ENCODE measurements around the gene CAMK1D. TPM values are rescaled to one million over a fixed set of nuclear protein-coding genes. Genes with fewer than 3 reads are reported as not detected.
A peak's percentile ranks its signal among the peaks of the same experiment; 100 is the strongest.
"Not testable (repeated sequence)": the region's sequence is repeated elsewhere in the genome, so short reads cannot be mapped to it uniquely, and the experiment has no call there.

The CAMK1D gene
- total RNA-seq, 1 donor from 2014 or later, result 10.9 TPM

GRCh38 chr10:12431151-12432101, 82.1 kb downstream of the CAMK1D start:
- DNase-seq, result peak; percentile 53

- DNase-seq, result no peak
Measured at GRCh38 chr10:12432402-12433189, 83.2 kb downstream of the CAMK1D start.

GRCh38 chr10:12434277-12434676, 84.9 kb downstream of the CAMK1D start:
- DNase-seq, result no peak

GRCh38 chr10:12434677-12435076, 85.3 kb downstream of the CAMK1D start:
- not testable (repeated sequence) for DNase-seq

- no peak for DNase-seq
Measured at GRCh38 chr10:12435348-12435747, 86.0 kb downstream of the CAMK1D start.

- no peak for DNase-seq
Measured at GRCh38 chr10:12438919-12439692, 89.8 kb downstream of the CAMK1D start.

GRCh38 chr10:12439767-12440166, 90.4 kb downstream of the CAMK1D start:
- DNase-seq, result not testable (repeated sequence)

- no peak for DNase-seq
Measured at GRCh38 chr10:12443026-12443425, 93.7 kb downstream of the CAMK1D start.

GRCh38 chr10:12444981-12445700, 95.8 kb downstream of the CAMK1D start:
- DNase-seq, result no peak

- no peak for DNase-seq
Measured at GRCh38 chr10:12445701-12446334, 96.5 kb downstream of the CAMK1D start.

GRCh38 chr10:12448340-12448728, 99.0 kb downstream of the CAMK1D start:
- no peak for DNase-seq

GRCh38 chr10:12448729-12449391, 99.5 kb downstream of the CAMK1D start:
- no peak for DNase-seq

- no peak for DNase-seq
Measured at GRCh38 chr10:12455318-12455717, 106.0 kb downstream of the CAMK1D start.

GRCh38 chr10:12455766-12456165, 106.4 kb downstream of the CAMK1D start:
- no peak for DNase-seq

GRCh38 chr10:12459340-12459739, 110.0 kb downstream of the CAMK1D start:
- no peak for DNase-seq

- DNase-seq, result no peak
Measured at GRCh38 chr10:12459762-12460161, 110.4 kb downstream of the CAMK1D start.

GRCh38 chr10:12463459-12463838, 114.1 kb downstream of the CAMK1D start:
- no peak for DNase-seq

GRCh38 chr10:12465385-12466136, 116.2 kb downstream of the CAMK1D start:
- no peak for DNase-seq

- peak; percentile 48 for DNase-seq
Measured at GRCh38 chr10:12466704-12467305, 117.5 kb downstream of the CAMK1D start.

Measured in tongue (tissue), 2 donors.